Measurements from ENCODE around the gene MXRA8. TPM values are rescaled to one million over a fixed set of nuclear protein-coding genes. Genes with fewer than 3 reads are reported as not detected.
A peak's percentile ranks its signal among the peaks of the same experiment; 100 is the strongest.

MXRA8 gene
- polyA plus RNA-seq, 2 of the 4 experiments (the other 2 are of a cell fraction): 0.12 to 0.22 TPM

- POLR2A ChIA-PET: no interaction called here
- DNase-seq (ENCODE audit: low read depth in 1 of 2, low spot score in 1 of 2) (no peak), FAIRE-seq (no peak), ATAC-seq (no peak)
- Histone ChIP-seq H3K27ac (no peak overlapping the region), H3K4me2 (no peak overlapping the region), H3K9me3 (no peaks in the 10 kb centered on the region), H3K4me3 (no peak overlapping the region), H3K4me1 (peaks cover 12% of the 10 kb centered on the region; the same call in 2 of the 3 replicates)
- WGBS (ENCODE audit: missing lambda C conversion rate): 95% methylated on average over 4 of the region's 11 CpGs
- CTCF ChIA-PET: interaction anchor here (1.1 to 2.8 kb wide), 5 partner anchors 10 to 170 kb away, joined by 3 to 22 read pairs (median 6); no protein-coding TSS in a partner anchor
- TF ChIP-seq CBX8 (IDR thresholded peaks at IDR 0.05) (no peak), CEBPB (IDR thresholded peaks at IDR 0.05) (no peak)
- TF ChIP-seq, protein P1, sequence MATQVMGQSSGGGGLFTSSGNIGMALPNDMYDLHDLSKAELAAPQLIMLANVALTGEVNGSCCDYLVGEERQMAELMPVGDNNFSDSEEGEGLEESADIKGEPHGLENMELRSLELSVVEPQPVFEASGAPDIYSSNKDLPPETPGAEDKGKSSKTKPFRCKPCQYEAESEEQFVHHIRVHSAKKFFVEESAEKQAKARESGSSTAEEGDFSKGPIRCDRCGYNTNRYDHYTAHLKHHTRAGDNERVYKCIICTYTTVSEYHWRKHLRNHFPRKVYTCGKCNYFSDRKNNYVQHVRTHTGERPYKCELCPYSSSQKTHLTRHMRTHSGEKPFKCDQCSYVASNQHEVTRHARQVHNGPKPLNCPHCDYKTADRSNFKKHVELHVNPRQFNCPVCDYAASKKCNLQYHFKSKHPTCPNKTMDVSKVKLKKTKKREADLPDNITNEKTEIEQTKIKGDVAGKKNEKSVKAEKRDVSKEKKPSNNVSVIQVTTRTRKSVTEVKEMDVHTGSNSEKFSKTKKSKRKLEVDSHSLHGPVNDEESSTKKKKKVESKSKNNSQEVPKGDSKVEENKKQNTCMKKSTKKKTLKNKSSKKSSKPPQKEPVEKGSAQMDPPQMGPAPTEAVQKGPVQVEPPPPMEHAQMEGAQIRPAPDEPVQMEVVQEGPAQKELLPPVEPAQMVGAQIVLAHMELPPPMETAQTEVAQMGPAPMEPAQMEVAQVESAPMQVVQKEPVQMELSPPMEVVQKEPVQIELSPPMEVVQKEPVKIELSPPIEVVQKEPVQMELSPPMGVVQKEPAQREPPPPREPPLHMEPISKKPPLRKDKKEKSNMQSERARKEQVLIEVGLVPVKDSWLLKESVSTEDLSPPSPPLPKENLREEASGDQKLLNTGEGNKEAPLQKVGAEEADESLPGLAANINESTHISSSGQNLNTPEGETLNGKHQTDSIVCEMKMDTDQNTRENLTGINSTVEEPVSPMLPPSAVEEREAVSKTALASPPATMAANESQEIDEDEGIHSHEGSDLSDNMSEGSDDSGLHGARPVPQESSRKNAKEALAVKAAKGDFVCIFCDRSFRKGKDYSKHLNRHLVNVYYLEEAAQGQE (IDR thresholded peaks at IDR 0.05): peak; percentile 85
Observed at GRCh38 chr1:1334835-1335234, 23.5 kb downstream of the MXRA8 start.

DNA sequence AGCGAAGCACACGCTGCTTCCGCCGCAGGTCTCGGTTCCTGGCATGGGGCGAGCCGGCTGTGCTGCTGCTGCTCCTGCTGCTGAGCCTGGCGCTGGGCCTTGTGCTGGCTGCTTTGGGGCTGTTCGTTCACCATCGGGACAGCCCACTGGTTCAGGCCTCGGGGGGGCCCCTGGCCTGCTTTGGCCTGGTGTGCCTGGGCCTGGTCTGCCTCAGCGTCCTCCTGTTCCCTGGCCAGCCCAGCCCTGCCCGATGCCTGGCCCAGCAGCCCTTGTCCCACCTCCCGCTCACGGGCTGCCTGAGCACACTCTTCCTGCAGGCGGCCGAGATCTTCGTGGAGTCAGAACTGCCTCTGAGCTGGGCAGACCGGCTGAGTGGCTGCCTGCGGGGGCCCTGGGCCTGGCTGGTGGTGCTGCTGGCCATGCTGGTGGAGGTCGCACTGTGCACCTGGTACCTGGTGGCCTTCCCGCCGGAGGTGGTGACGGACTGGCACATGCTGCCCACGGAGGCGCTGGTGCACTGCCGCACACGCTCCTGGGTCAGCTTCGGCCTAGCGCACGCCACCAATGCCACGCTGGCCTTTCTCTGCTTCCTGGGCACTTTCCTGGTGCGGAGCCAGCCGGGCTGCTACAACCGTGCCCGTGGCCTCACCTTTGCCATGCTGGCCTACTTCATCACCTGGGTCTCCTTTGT is 24.7 kb downstream of the MXRA8 start:
- TF ChIP-seq RCOR1 (IDR thresholded peaks at IDR 0.05; ENCODE audit: low read depth, low read length): no peak
- TF ChIP-seq RFX5 (IDR thresholded peaks at IDR 0.05): no peak
- no peak for TF ChIP-seq ZFP36 (IDR thresholded peaks at IDR 0.05; ENCODE audit: borderline replicate concordance, partially characterized antibody)
- TF ChIP-seq, protein P2, sequence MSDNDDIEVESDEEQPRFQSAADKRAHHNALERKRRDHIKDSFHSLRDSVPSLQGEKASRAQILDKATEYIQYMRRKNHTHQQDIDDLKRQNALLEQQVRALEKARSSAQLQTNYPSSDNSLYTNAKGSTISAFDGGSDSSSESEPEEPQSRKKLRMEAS (IDR thresholded peaks at IDR 0.05): no peak
- TF ChIP-seq SMC3 (IDR thresholded peaks at IDR 0.05): no peak
- no peak for TF ChIP-seq FOSL2 (IDR thresholded peaks at IDR 0.05)
- TF ChIP-seq FOSL2 (CRISPR knock-in tag; IDR thresholded peaks at IDR 0.05): no peak
- H3K4me2 ChIP-seq: no peak overlapping the region
- WGBS (ENCODE audit: missing lambda C conversion rate): 87% methylated on average over 16 of the region's 36 CpGs
- DNase-seq (ENCODE audit: low read depth in 1 of 2, low spot score in 1 of 2) (no peak), FAIRE-seq (no peak), ATAC-seq (peak; percentile 4 to 11; a peak in 1 of 6 replicates)
- H3K4me1 ChIP-seq: peaks cover 12% of the 10 kb centered on the region; the same call in 2 of the 3 replicates
- ChIA-PET POLR2A (no interaction called here), CTCF (interaction anchor here (1.6 to 2.8 kb wide), 3 partner anchors 11 to 38 kb away, joined by 7 to 22 read pairs (median 12); no protein-coding TSS in a partner anchor)
- H3K27ac ChIP-seq: no peak overlapping the region
- no peaks in the 10 kb centered on the region for H3K9me3 ChIP-seq
- H3K4me3 ChIP-seq: no peak overlapping the region

- DNase-seq (ENCODE audit: low read depth in 1 of 2, low spot score in 1 of 2) (no peak), FAIRE-seq (no peak), ATAC-seq (no peak)
- WGBS (ENCODE audit: missing lambda C conversion rate): no CpG with 5 or more reads among the region's 48 CpGs
- no peak for TF ChIP-seq CBX8 (IDR thresholded peaks at IDR 0.05)
- TF ChIP-seq, protein P3, sequence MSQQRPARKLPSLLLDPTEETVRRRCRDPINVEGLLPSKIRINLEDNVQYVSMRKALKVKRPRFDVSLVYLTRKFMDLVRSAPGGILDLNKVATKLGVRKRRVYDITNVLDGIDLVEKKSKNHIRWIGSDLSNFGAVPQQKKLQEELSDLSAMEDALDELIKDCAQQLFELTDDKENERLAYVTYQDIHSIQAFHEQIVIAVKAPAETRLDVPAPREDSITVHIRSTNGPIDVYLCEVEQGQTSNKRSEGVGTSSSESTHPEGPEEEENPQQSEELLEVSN (IDR thresholded peaks at IDR 0.05; ENCODE audit: borderline replicate concordance, low read depth): no peak
- no peak for TF ChIP-seq RCOR1 (IDR thresholded peaks at IDR 0.05; ENCODE audit: low read depth, low read length)
- TF ChIP-seq ZNF302 (CRISPR knock-in tag; IDR thresholded peaks at IDR 0.05): no peak
- TF ChIP-seq ESRRA (IDR thresholded peaks at IDR 0.05; ENCODE audit: borderline replicate concordance, low read length): no peak
- no peak for TF ChIP-seq JUNB (IDR thresholded peaks at IDR 0.05)
- H3K4me1 ChIP-seq: peaks cover 12% of the 10 kb centered on the region; the same call in 2 of the 3 replicates
- H3K27ac ChIP-seq: no peak overlapping the region
- POLR2A ChIA-PET: no interaction called here
- no peak overlapping the region for H3K4me2 ChIP-seq
- H3K4me3 ChIP-seq: no peak overlapping the region
- CTCF ChIA-PET: interaction anchor here (1.0 to 2.5 kb wide), 3 partner anchors 11 to 41 kb away, joined by 3 to 12 read pairs (median 7); partner anchors contain the start of gene DVL1
- no peaks in the 10 kb centered on the region for H3K9me3 ChIP-seq
Observed at GRCh38 chr1:1332774-1333480, 25.4 kb downstream of the MXRA8 start.
